ENCODE results near the gene CDHR3. TPM values are rescaled to one million over a fixed set of nuclear protein-coding genes. Genes with fewer than 3 reads are reported as not detected.
A peak's percentile ranks its signal among the peaks of the same experiment; 100 is the strongest.

The CDHR3 gene
- total RNA-seq, 1 experiment from 2014 or later, result 0.58 TPM

DNA sequence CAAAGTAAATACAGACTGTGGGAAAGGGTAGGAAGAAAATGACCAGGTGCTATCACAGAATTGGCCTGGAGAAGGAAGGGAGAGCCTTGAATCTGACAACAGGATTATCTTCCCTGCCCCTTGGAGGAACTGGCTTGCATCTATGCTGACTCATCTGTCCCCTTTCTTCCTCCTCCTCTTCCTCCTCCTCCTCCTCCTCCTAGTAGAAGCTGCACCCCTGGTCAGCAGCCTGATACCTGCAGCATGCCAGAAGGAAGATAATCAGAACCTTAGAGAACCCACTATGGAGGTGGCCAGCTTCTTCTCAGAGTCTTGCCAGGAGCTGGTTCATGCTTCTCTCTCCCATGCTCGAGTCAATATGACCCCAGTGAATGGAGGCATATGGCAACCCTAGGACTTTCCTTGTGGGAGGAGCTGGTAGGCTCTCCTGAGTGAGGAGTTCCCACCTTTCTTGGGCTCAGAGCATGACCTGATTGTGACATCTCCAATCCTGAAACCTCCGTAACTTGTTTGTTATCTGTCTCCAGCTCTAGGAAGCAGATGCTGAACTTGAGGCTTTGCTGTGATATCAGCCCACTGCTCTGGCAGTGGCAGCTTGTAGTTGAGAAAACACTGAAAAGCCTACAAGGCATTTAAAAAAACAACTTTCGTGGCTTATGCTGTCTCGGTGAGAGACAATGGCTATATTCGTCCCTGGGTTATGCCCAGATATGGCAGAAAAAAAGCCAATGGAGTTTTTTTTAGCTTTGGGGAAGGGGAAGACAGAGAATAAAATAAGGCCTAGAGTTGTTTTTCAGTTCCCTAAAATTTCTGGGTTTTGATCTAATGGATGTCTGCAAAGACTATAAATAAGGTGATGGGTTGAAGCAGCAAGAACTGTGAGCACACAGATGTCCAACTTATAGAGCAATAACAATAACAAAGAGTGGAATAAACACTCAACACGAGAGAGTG lies 60.6 kb downstream of the CDHR3 start:
- DNase-seq (ENCODE audit: low spot score), result no peak

DNA sequence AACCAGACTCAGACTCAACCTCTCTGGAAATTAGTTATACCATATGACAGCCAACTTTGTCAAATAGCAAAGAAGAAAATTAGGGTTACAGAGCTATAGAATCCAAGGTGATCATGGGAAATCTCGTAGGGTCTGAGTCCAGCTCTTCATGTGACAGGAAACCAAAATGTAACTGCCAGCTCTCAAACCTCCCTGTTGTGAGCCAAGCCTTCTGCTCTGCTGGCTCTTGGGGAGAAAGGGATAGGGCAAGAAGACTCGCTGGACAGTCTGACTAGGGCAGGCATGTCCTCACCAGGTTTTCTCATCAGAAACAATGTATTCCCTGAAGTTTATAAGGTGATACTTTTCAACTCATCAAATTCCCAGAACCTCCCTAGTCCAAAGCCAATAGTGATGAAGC lies 63.0 kb downstream of the CDHR3 start:
- no peak for DNase-seq (ENCODE audit: low spot score)

- no peak for DNase-seq (ENCODE audit: low spot score)
These were observed 66.4 kb downstream of the CDHR3 start for GRCh38 chr7:106029451-106029850.

- DNase-seq (ENCODE audit: low spot score), result no peak
These were observed 66.9 kb downstream of the CDHR3 start for GRCh38 chr7:106029941-106030340.

GRCh38 chr7:106031300-106032035 lies 68.4 kb downstream of the CDHR3 start:
- DNase-seq (ENCODE audit: low spot score), result no peak

- no peak for DNase-seq (ENCODE audit: low spot score)
These were observed 69.2 kb downstream of the CDHR3 start for GRCh38 chr7:106032295-106032694.

GRCh38 chr7:106033735-106034134 lies 70.7 kb downstream of the CDHR3 start:
- DNase-seq (ENCODE audit: low spot score), result no peak

DNA sequence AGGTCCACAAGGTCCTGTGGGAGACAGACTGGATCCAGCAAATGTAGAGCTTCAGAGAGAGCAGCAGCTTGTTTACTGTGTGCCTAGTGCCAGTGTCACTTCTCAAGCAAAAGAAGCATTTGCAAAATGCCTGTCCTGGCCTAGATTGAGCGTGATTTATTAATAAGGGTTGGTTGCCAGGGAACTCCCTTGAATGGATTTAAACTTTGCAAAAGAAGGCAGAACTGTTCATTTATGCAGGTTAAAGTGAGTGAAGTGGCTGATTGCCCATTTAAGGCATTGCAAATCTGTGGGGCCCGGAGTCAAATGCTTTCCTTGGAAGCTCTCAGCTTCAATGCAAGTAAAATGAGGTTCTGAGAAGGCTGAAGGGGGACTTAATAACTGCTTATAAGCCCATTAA lies 71.3 kb downstream of the CDHR3 start:
- no peak for DNase-seq (ENCODE audit: low spot score)

GRCh38 chr7:106035568-106035967 lies 72.5 kb downstream of the CDHR3 start:
- no peak for DNase-seq (ENCODE audit: low spot score)

DNA sequence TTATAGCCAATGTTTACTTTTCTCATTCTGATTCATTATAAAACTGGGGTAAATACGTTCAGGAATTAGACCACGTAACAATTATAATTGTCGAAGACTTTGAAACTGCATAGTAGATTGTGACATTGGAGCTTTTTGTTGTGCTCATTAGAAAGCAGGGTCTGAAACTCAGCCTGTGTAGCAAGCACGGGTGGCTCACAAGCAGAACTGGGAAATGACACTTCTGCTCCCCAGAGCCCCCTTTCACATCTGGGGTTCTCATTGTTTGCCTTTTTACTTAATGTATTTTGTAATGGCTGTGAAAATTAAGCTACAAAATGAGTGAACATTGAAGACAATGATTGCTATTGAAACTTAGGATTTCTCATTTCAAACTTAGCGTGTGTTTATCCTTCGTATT lies 72.9 kb downstream of the CDHR3 start:
- DNase-seq (ENCODE audit: low spot score), result no peak

DNA sequence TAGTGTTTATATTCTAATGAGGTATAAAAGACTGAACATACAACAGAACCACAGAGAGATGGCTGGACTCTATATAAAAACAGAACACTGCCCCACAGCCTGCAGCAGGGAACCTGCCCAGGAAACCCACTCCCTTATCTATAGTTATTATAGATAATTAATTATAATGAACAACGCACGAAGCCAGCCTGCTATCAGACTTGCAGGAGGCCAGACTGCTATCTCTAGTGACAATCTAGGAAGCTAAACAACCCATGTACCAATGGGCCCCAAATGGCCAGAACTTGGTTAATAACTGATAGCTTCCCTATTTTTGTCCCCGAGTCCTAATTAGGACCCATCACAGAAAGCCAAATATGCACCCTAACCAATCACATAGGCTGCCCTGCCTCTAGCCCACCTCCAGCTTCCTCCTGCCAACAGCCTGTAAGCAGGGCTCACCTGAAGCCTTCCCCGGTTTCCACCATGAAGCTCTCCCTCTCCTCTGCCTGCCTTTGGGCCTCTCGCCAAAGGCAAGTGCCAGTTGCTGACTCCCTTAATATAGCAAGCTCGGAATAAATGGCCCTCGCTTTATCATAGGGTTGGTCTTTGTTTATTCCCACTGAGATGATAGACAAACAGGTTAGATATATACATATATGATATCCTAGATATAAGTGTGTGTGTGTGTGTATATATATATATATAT lies 74.6 kb downstream of the CDHR3 start:
- no peak for DNase-seq (ENCODE audit: low spot score)

DNA sequence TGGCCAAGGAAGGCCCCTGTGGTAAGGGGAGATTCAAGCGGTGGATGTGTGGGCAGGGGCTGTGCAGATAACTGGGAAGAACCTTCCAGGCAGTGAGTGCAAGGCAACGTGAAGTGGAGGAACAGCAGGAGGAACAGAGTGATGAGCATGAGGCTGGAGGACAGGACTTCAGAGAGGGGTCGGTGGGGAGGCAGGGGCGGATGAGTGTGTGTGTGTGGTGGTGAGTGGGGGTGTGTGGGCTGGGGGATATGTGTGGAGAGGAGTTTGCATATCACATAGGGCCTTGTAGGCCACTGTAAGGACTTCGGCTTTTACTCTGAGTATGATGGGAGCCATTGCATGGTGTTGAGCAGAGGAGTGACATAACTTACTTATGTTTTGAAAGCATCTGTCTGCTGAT lies 75.2 kb downstream of the CDHR3 start:
- DNase-seq (ENCODE audit: low spot score), result no peak

DNA sequence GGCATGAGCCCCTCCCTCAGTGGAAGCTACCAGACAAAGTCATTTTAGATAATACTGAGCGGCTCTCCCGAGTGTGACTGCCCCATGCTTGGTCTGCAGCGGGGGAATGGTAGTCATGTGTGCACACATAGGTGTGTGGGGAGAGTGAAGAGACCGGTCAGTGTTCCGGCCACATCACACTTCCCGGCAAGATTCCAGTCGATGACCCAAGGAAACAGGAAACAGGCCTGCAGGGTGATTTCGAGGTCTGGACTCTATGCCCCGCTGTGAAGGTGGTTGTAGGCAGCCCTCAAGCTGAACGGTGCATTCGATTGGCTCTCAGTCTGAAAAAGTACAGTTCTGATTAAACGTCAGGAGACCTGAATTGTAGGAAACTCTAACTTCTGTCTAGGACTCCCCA lies 75.9 kb downstream of the CDHR3 start:
- no peak for DNase-seq (ENCODE audit: low spot score)

DNA sequence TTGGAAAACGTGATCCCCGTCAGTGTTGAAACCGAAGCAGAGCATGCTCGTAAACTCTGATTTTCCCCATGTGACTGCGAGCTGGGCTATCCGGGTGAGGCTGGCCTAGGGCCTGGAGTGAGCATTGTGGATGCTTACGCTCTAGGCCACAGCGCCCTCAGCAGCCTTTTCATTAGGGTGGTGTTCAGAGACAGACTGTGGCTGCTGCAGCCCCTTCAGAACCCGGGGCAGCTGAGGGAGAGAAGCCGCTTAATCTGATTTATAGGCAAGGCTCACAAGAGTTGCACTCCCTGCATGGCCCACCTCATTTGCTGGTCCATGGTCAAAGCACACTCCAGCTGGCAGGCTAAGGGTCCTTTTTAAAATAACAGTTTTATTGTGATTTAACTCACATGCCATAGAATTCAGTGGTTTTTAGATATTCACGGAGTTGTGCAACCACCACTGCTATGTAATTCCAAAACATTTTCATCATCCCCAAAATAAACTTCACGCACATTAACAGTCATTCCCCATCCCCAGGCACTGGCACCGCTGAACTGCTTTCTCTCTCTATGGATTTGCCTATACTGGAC lies 76.5 kb downstream of the CDHR3 start:
- DNase-seq (ENCODE audit: low spot score), result peak; percentile 44

DNA sequence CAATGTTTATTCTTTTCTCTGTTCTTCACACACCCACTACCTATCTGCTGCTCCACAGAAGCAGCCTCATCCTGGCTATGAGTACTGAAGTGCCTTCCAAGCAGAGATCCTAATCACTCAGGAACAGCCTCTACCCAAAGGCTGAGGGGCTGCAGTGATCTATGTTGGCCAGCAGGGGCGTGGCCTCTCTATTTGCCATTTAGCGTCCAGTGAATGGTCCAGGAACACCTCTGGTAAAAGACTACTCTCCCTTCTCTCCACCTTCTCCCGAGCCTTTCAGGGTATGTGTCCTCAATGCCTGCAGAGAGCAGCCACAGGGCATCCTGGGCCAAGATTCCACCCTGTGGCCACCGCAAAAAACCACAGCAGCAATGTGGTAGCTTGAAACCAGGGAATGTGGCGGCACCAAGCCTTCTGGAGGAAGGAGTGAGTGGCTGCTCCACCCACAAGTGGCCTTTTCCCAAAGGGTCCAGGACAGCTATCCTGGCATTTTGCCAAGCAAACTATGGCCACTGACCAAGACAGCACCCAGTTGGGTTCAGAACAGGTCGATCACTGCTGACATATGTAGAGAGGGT lies 78.2 kb downstream of the CDHR3 start:
- DNase-seq (ENCODE audit: low spot score), result peak; percentile 62

DNA sequence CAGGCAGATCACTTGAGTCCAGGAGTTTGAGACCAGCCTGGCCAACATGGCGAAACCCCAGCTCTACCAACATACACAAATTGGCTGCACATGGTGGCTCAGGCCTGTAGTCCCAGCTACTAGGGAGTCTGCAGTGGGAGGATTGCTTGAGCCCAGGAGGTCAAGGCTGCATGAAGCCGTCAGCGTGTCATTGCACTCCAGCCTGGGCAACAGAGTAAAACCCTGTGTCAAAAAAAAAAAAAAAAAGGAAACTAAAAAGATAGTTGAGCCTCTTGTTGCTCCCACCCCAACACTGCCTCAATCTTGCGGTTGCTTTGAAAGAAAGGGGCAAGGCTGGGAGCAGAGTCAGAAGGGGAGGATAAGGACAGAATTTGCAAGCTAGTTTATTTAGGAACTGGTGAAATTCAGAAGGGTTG lies 79.1 kb downstream of the CDHR3 start:
- DNase-seq (ENCODE audit: low spot score), result no peak

GRCh38 chr7:106045139-106045538 lies 82.1 kb downstream of the CDHR3 start:
- no peak for DNase-seq (ENCODE audit: low spot score)

DNA sequence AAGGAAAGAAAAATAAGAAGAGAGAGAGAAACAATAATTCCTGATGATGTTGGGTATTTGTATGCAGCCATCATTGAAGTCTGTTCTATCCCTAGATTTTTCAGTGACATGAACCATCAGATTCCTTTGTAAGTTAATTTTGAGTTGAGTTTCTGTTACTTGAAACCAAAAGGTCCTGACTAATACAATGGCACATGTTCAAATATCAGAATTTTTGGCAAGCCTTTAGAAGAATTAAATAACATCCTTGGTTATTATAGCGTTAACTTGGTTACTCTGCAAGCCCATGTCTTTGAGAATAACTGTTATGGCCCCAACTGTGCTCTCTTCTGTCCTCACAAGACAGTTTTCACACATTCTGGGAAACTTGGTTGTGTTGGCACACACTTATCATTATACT lies 82.5 kb downstream of the CDHR3 start:
- DNase-seq (ENCODE audit: low spot score), result no peak

DNA sequence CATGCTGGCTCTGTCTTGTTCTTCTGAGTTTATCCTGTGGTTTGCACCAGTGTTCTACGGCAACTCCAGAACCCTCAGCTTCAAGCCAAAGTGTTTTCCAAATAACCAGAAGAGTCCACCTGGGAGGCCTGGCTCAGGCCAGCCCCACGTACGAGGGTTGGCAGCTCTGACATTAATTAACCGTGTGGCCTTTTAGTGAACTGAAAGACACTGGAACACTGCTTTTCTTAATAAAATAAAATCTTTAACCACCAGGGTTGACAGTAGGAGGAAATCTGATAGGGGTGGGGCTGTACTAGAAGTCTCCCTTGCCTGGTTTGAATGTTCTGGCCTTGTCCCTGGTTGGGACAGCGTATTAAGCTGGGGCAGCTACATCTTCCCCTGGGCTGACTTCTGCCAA lies 84.1 kb downstream of the CDHR3 start:
- no peak for DNase-seq (ENCODE audit: low spot score)

GRCh38 chr7:106047818-106048705 lies 85.0 kb downstream of the CDHR3 start:
- DNase-seq (ENCODE audit: low spot score), result no peak

DNA sequence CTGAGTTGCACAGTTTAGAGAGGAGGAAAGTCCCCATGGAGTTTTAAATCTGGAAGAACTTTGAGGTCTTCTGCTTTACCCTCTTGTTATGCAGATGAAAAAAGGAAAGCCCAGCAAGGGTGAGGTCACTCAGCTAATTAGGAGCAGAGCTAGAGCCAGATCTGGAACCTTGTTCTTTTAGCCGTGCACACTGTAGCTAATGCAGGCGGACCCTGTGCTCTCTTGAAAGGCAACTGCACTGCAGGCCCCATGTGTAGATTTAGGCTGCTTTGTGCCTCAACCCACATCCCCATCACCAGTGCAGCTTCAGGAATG lies 85.6 kb downstream of the CDHR3 start:
- no peak for DNase-seq (ENCODE audit: low spot score)

Measured in H4 (cell line).